G401 (cell line): ENCODE data around the gene ISG20L2. TPM values are rescaled to one million over a fixed set of nuclear protein-coding genes. Genes with fewer than 3 reads are reported as not detected.
A peak's percentile ranks its signal among the peaks of the same experiment; 100 is the strongest.

ENCODE experiments used
- DNase-seq: peaks from one replicate; pipeline ENCODE4 v3.0.0-alpha.2; 2015; ENCODE audit warnings: low spot score
- in situ Hi-C: cut with HindIII; loops from 2 replicates; pipeline ENCODE4 v1.10.0; 2016; ENCODE audit warnings: low sequenced_read_pairs, mixed read lengths
- total RNA-seq: library from RNA; depleted of rRNA; stranded (reverse); fragments of >200 nt; shearing (Covaris generic); gene quantifications from 2 replicates; pipeline ENCODE4 v1.2.3, GENCODE V29; 2014

ISG20L2 gene
- total RNA-seq, 1 experiment from 2014 or later = 31.9 TPM

DNA sequence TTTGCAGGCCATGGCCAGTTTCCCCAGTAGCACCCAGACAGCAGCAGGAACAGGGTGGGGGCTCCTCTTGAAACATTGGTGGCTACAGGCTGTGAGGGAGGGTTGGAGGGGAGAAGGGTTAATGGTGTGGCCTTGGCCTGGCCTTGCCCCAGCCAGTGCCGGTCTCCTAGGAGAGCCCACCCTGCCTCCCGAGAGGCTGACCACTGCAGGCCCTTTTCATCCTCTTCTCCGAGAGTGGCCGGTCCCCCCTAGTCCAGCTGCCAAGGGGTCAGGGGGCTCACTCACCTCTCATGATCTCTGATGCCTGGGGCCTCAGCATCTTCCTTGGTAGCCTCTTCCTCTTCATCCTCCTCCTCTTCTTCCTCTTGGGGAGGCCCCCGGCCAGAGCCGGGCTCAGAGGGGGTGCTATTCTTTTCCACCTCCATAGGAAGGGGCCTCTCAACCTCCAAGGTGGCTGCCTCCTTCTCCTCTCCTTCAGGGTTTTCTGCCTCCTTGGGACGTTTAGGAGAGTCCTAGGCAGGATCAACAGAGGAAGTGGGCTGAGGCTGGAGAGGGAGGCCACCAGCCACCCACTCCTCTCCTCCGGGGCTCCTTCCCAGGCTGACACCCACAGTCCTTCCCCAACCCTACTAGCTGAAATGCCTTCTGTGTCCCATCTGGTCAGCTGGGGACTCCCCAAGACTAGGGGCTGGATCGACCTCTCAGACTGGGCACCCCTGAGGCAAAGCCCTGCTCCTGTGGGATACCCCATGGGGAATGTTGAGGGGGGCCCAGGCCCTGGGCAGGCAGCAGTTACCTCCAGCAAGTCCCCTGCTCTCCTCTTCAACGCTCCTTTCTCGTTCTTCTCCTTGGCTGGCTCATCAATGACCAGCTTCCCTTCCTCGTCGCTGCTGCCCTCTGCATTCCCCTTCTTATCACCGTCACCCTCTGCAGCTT, 15.1 kb upstream of the ISG20L2 start:
- DNase-seq = no peak
- in situ Hi-C loops = no loop called here

DNA sequence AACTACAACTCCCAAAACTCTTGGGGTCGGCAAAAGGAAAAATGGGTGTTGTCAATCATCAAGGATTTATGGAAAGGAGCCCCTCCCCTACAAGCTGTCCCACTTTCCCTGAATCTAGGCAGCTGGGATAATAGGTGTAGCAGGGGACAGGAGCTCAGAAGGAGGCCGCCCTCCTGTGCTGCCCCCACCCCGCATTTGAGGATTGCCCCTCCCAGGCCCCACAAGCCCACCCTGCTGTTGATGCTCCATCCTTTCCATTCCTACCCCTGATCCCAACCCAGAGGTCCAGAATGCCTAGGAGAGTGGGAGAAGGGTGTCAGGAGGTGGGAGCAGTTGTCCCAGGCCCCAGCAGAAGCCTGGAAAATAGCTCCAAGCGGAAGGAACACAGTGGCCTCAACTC, 14.2 kb upstream of the ISG20L2 start:
- in situ Hi-C loops = no loop called here
- DNase-seq = no peak

DNA sequence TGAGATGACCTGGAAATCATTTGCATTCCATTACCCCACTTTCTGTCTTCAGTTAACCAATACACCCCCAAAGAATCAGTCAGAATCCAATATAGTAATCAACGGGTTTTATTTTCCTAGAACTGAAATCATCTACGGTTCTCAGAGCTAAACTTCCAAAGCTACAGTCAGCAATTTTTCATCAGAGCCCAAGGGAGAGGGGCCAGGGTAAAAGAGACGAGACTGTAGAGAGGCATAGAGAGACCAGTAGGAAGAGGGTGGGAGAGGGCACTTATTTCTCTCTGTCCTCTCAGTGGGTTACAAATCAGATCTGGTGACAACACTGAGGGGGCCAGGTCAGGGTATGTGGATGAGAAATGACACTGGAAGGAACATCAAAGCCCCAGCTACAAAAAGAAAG, 13.5 kb upstream of the ISG20L2 start:
- in situ Hi-C loops = no loop called here
- no peak for DNase-seq

DNA sequence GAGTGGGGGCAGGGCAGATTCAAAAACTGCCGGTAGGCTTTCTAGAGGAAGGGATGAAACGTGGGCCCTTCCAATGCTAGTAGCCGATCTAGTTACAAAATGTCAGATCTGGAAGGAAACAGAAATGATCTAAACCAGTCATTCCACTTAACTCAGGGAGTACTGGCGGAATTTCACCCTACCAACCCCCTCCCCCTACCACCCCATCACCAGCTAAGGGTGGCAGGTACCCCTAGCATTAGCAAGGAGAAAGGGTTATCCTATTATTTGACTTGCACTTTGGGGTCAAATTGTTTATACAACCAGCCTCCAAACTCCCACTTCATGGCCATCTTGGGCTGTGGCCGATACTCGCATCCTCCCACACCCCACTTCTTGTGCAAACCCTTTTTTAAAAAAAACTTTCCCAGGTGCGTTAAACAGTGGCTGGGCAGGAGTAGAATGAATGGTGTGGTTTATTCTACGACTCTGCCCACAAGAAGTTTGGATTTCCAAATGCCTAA, 13.0 kb upstream of the ISG20L2 start:
- in situ Hi-C loops = no loop called here
- DNase-seq = no peak

DNA sequence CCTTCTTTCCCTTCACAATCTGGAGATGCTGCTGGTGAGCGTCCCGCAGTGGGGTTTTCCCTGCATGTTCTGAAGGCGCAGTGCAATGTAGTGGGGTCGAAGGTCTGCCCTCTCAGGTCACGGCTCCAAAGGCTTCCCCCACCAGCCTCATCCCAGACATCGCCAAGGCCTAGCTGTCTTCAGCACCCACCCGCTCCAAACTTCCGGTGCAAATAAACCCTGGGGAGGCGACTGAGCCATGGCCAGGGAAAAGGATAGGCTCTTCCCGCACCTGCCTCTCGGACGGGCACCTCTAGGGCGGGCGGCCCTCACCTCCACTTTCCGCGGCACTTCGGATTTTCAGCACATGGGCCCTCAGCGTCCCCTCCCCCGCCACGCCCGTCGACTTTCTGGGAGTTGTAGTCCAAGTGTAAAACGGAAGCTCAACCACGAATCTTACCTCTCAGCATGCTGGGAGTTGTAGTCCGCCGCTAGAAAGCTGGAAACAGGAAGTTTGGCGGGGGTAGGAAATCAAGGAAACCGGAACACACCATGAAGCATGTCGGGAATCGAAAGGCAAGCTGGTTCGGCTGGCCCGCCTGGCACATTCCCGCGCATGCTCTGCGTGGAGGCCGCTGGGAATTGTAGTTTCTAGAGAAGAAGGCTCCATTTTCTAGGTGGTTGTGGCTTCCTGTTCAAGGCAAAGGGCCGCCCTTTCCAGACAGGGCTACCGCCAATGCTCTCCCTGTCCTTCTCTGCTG, 12.3 kb upstream of the ISG20L2 start, which contains the start of gene MRPL24:
TSS of gene MRPL24 (minus strand) at position 348 of the 740 bp plus-strand sequence. CDS start 2,384 bp downstream, outside the sequence.
- peak; percentile 100 for DNase-seq

DNA sequence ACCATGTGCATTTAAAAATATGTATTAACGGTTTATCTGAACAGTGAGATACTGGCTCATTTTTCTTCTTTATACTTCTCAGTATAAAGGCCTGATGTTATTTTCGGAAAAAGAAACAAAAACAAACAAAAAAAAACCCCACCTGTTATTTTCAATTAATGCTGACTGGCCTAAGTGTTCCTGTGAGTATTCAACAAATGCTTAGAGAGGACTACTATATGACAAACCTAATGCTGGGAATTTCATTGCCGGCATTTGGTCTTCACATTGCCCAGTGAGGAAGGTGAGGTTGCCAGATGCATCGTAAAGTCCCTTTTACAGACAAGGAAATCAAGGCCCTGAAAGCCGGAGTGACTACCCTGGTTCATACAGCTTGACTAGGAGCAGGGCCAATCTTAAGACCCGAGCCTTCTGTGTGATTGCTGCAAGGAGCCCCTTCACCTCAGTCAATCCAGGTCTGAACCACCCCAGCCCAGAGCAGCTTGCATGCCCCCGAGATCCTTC, 11.7 kb upstream of the ISG20L2 start:
- in situ Hi-C loops = no loop called here
- no peak for DNase-seq

More for the DNA sequence above, 12.3 kb upstream of the ISG20L2 start, which contains the start of gene MRPL24:
- in situ Hi-C loops = no loop called here

DNA sequence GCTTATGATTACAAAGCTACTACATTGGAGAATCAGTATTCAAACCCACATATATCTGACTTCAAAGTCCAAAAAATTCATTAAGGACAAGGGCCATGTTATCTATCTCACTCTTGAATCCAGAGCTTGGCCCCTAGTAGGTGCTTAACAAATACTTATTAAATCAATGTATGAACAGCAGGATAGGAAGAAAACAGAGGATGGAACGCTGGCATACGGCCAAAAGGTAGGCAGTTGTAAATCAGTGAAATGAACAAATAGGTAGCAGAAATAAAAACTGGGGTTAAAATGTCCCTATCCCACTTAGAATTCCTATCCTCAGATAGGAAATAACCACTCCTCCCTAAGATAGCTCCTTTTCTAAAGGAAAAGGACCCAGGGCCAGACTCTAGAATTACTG, 10.3 kb upstream of the ISG20L2 start:
- no peak for DNase-seq
- in situ Hi-C loops = no loop called here

DNA sequence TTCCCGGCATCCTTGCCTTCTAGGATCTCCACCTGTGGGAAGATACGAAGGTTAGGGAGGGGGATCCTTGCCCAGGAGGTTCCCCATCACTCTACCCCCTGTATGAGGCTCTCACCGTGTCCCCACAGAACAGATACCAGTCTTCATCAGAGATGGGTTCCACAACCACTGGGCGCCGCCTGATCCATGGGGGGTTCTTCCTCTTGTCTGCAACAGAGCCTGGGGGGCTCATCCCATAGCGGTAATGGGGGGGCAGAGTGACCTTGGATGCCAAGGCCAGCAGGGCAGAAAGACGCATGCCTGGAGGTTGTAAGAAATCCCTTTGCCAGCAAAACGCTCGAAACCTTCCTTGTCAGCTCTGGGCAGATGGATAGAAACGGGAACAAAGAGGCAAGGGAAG, 9.8 kb upstream of the ISG20L2 start:
- in situ Hi-C loops = no loop called here

DNA sequence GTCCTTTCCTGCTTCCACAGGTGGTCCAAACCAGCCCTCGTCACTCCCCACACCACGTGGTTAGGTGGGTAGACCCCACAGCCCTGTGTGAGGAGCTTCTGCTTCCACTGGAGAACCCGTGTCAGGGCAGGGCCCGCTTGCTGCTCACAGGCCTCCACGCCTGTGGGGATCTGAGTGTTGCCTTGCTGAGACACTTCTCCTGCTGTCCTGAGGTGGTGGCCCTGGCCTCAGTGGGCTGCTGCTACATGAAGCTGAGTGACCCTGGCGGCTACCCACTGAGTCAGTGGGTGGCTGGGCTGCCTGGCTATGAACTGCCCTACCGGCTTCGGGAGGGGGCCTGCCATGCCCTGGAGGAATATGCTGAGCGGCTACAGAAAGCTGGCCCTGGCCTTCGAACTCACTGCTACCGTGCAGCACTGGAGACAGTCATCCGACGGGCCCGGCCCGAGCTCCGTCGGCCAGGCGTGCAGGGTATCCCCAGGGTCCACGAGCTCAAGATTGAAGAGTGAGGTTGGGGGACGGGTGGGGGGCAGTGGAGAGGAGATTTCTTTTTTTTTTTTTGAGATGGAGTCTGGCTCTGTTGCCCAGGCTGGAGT, 5.5 kb upstream of the ISG20L2 start:
- no peak for DNase-seq
- in situ Hi-C loops = no loop called here

More for the DNA sequence above, 9.8 kb upstream of the ISG20L2 start:
- no peak for DNase-seq

DNA sequence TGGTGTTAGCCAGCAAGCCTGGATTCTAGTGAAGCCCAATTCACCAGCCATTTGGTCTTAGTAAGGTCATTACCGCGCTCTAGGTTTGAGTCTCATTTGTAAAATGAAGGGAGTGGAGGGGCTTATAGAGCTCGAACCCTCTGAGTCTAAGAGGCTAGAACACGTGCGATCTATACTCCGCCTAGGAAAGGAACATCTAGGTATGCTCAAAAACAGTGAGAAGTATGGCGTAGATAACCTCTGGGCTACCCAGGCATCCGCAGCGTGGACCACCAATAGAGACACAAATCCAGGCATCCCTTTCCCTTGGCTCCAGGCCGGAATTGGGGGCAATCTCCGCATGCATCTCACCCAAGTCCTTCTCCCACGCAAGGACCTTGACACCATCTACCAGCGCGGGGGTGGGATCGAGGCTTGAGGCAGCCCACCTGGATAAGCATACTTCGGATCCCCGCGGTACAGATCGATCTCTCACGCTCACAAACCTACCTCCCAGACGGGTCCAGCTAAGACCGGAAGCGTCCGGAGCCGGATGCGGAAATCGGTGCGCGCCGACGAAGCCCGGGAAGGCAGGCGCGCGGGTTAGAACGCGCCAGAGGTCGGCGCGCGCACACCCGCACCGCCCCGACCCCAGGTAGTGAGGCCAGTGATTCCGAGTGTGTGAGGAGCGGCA, 504 bp downstream of the ISG20L2 start, which contains the start of gene METTL25B:
TSS of gene METTL25B (plus strand) at position 544 of the 673 bp plus-strand sequence. CDS start 636 bp downstream, outside the sequence.
- DNase-seq = peak; percentile 83
- in situ Hi-C loops = no loop called here

DNA sequence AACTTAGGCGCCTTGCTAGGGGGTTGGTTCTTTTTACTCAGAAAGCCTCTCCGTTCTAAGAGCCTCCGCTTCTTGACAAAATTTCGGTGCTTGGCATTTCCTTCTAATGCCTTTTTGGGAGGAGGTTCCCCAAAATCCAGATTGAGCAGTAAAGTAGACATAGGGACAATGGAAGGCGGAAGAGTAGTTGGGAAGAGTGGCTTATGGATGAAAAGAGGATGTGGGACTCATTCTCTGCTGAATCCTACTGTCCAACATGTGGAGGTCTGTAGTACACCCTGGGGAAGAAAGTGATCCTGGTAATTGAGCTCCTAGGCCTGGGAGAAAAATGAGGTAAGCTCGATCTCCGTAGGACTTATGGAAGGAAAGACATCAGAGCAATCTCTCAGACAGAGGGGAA, 1.1 kb downstream of the ISG20L2 start:
- DNase-seq = no peak
- in situ Hi-C loops = no loop called here

DNA sequence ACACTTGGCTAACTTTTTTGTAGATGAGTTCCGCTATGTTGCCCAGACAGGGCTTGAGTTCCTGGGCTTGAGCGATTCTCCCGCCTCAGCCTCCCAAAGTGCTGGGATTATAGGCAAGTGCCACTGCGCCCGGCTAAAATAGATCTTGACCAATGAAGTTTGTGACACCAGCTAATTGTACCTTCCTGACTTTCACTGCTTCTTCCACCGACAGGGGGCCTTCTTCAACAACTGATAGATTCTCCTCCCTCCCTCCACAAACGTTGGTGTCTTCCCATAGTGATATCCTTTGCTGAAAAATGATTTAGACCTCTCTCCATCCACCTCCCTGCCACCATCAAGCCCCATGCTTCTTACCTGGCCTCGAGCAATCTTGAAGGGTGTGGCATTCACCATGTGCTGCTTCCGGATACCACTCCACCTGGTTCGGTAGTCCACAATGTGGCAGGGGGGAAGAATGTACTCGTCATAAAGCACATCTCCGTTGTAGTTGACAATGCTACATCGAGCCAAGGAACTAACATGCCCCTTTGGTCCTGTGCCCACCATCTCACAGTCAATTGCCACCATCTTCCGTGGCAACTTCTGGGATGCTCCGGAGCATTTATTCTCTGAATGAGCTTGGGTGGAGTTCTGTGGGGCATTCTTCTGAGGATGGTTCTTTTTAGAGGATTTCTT, 1.9 kb downstream of the ISG20L2 start:
- peak; percentile 51 for DNase-seq
- in situ Hi-C loops = no loop called here

DNA sequence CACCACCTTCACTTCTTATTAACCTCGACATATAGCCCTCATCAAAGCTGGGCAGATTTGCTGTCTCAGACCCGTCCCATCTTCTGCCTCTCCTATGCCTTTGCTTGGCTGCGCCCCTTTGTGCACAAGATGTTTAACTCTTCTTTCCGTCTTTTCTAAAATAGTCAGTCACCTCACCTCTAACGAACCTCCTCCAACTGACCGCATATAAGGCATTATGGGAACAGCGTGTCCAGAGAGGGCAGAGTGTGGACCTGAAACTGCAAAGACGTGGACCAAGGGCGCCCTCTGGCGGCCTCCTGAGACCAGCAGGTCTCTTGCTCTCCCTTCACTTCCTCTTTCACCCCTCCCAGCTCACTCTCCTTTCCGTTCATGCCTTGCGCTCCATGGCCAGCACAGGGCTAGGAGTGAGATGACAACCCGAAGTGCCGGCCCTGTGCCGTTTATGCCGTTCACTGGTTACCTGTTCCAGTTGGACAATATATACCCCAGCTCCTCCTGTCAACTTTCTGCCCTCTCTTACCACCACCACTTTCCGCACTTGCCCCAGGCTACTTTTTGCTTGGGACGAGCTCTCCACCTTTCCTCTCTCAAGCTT, 2.8 kb downstream of the ISG20L2 start:
- DNase-seq = peak; percentile 95
- in situ Hi-C loops = no loop called here

DNA sequence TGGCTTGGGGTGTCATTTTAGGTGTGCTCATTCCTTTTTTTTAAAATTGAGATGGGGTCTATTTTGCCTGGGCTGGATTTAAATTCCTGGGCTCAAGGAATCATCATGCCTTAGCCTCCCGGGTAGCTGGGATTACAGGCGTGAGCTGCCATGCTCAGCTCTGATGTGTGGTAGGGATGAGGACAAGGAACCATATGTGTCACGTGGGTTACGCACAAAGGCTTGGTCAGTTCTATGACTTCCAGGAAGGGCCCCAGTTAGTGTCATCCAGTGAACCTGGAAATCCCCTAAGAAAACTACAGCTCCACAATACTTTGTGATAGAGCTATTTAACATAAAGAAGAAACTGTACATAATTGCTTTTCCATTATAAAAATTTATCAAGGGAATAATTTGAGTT, 7.0 kb downstream of the ISG20L2 start:
- DNase-seq = no peak
- in situ Hi-C loops = no loop called here

DNA sequence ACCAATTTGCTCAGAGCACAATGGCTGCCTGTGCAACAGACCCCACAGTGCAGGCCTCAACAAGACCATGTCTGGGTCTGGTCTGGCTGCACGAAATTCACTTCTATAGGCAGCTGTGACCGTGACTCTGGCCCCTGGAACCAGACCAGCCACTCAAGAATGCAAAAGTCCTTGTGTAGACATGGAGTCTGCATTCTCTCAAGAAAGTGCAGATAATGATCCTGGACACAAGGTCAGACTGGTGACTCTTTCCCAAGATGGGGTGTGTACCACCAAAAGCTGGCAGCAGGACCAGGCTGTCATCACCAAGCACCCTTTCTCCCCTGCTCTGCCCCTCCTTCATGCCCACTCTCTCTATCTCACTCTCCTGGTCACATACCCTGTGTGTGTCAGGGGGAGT, 7.4 kb downstream of the ISG20L2 start:
- in situ Hi-C loops = no loop called here
- DNase-seq = no peak

DNA sequence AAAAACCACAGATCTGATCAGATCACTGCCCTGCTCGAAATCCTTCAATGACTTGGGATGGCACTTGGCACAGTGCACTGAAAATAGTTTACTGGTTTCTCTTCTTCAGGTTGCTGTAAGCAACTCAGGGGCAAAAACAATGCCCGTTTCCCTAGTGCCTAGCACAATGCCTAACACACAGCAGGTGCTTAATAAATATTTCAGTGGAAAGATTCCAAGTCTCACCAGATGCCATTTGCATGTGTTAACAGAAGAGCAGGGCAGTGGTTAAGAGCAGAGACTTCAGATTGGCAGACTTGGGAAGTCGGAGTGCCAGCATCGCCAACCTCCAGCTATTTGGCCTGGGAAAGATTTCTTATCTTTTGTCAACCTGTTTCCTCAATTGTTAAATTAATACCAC, 11.2 kb downstream of the ISG20L2 start:
- in situ Hi-C loops = no loop called here
- DNase-seq = no peak

DNA sequence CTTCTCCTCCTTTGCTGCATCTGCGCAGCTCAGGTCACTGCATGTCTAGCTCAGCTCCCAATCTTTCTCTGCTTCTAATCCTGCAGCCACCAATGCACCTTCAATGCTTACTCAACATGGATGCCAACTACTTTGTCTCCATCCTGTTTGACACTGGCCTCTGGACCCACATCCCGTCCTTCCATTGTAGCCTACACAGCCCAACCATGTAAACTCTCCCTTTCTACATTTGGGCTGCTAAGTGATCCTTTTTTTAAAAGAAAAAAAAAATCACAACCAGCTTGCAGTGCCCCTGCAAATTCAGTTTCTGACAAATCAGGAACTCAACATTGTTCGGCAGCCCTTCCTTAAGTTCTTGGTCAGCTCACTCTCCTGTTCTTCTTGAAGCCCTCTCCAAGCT, 13.7 kb downstream of the ISG20L2 start:
- no peak for DNase-seq
- in situ Hi-C loops = no loop called here

DNA sequence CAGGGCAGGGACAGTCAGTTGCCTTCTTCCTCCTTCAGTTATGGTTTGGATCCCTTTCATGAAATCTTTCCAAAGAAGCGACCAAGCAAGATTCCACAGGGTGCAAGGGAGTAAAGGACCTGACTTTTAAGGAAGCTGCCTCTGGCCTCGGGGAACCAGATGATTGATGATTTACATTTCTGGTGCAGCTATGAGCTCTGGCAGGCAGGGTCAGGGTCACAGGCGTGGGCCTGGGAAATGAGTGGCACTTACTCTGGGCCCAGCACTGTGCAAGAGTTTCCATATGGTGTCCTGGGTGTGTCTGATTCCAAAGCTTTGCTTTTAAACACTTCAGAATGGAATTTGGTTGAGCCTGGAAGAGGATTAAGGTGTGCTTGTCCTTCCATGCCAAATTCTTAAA, 15.9 kb downstream of the ISG20L2 start:
- no peak for DNase-seq
- in situ Hi-C loops = no loop called here
